ENCODE data around the gene OBSCN.

OBSCN gene

GRCh38 chr1:228287541-228288425, 79.9 kb downstream of the OBSCN start:
- DNase-seq (ENCODE audit: low read depth in 3 of 3) = no peak

- DNase-seq (ENCODE audit: low read depth in 3 of 3) = no peak
These were observed 80.8 kb downstream of the OBSCN start for GRCh38 chr1:228288536-228289238.

GRCh38 chr1:228289239-228289849, 81.5 kb downstream of the OBSCN start:
- no peak for DNase-seq (ENCODE audit: low read depth in 3 of 3)

- no peak for DNase-seq (ENCODE audit: low read depth in 3 of 3)
These were observed 82.4 kb downstream of the OBSCN start for GRCh38 chr1:228289996-228290881.

- DNase-seq (ENCODE audit: low read depth in 3 of 3) = no peak
These were observed 84.2 kb downstream of the OBSCN start for GRCh38 chr1:228291906-228292608.

GRCh38 chr1:228292609-228292911, 84.7 kb downstream of the OBSCN start:
- DNase-seq (ENCODE audit: low read depth in 3 of 3) = no peak

- DNase-seq (ENCODE audit: low read depth in 3 of 3) = no peak
These were observed 85.5 kb downstream of the OBSCN start for GRCh38 chr1:228293393-228293792.

DNA sequence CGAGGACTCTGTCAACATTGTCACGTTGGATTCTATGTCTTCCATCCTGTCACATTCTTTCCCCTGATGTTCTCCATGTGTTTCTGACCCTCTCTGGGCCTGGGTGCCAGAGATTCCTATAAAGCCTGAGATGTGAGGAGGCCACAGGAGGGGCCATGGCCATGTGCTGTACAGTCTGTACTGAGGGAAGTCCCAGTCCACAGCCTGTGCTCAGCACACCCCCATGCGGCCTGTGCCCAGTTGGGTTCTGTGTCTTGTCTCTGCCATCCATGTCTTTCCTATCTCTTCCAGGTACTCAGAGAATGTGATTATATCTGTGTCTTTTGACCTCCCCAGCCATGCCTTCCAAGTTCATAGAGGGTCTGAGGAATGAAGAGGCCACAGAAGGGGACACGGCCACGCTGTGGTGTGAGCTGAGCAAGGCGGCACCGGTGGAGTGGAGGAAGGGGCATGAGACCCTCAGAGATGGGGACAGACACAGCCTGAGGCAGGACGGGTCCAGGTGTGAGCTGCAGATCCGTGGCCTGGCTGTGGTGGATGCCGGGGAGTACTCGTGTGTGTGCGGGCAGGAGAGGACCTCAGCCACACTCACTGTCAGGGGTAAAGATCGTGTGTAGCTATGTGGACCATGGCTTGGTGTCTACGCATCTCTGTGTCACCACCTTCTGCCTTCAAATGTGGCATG, 86.1 kb downstream of the OBSCN start:
- DNase-seq (ENCODE audit: low read depth in 3 of 3) = no peak

GRCh38 chr1:228294717-228295116, 86.9 kb downstream of the OBSCN start:
- DNase-seq (ENCODE audit: low read depth in 3 of 3) = no peak

DNA sequence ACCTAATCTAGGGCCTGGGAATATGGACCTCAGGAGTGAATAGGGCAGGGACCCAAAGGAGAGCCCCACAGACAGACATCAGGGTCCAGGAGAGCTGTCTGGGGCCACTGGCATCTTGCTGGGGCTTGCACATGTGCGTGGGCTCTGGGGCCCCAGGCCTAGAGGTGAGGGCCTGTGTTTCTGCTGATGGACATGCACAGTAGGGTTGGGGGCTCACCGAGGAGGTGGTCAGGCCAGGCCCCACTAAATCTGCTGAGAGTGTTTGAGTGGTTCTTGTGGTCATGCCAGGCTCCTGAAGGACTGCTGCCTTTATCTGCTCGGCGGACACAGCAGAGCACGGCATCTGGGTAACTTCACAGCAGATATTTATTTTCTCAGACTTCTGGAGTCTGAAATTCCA, 87.4 kb downstream of the OBSCN start:
- DNase-seq (ENCODE audit: low read depth in 3 of 3) = no peak

DNA sequence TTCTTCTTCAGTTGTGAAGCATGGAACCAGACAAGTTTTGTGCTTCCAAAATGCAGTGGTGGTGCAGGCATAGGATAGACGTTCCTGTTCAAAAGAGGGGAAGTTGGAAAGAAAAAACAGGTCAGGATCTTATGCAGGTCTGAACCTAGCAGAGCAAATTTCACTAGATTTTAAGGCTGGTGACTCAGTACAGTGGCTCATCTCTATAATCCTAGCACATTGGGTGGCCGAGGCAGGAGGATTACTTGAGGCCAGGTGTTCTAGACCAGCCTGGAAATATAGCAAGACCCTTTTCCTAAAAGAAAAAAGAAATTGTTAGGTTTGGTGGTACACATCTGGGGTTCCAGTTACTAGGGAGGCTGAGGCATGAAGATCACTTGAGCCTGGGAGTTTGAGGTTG, 88.1 kb downstream of the OBSCN start:
- DNase-seq (ENCODE audit: low read depth in 3 of 3) = no peak

- no peak for DNase-seq (ENCODE audit: low read depth in 3 of 3)
These were observed 89.4 kb downstream of the OBSCN start for GRCh38 chr1:228297242-228297641.

GRCh38 chr1:228297822-228298221, 90.0 kb downstream of the OBSCN start:
- DNase-seq (ENCODE audit: low read depth in 3 of 3) = no peak

- DNase-seq (ENCODE audit: low read depth in 3 of 3) = no peak
These were observed 90.6 kb downstream of the OBSCN start for GRCh38 chr1:228298471-228298870.

GRCh38 chr1:228299211-228299610, 91.4 kb downstream of the OBSCN start:
- DNase-seq (ENCODE audit: low read depth in 3 of 3) = no peak

DNA sequence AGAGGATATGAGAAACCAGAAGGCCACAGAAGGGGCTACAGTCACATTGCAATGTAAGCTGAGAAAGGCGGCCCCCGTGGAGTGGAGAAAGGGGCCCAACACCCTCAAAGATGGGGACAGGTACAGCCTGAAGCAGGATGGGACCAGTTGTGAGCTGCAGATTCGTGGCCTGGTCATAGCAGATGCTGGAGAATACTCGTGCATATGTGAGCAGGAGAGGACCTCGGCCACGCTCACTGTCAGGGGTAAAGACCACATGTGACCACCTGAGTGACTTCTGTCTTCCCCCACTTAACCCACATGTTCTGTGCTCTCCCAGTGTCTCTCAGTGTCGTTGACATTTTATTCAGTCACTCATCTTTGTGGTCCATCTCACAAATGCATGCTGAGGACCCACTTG, 92.1 kb downstream of the OBSCN start:
- no peak for DNase-seq (ENCODE audit: low read depth in 3 of 3)

- no peak for DNase-seq (ENCODE audit: low read depth in 3 of 3)
These were observed 94.2 kb downstream of the OBSCN start for GRCh38 chr1:228302086-228302485.

DNA sequence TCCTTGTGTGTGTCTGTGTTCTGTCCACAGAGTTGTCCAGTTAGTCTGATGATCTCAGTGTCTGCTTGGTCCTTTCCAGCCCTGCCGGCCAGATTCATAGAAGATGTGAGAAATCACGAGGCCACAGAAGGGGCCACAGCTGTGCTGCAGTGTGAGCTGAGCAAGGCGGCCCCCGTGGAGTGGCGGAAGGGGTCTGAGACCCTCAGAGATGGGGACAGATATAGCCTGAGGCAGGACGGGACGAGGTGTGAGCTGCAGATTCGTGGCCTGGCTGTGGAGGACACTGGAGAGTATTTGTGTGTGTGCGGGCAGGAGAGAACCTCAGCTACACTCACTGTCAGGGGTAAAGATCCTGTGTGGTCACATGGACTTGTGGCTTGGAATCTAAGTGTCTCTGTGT, 95.8 kb downstream of the OBSCN start:
- DNase-seq (ENCODE audit: low read depth in 3 of 3) = no peak

DNA sequence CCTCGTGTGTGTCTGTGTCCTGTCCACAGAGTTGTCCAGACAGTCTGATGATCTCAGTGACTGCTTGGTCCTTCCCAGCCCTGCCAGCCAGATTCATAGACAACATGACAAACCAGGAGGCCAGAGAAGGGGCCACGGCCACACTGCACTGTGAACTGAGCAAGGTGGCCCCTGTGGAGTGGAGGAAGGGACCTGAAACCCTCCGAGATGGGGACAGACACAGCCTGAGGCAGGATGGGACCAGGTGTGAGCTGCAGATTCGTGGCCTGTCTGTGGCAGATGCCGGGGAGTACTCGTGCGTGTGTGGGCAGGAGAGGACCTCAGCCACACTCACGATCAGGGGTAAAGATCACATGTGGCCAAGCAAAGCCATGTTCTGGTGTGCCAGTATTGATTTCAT, 96.4 kb downstream of the OBSCN start:
- no peak for DNase-seq (ENCODE audit: low read depth in 3 of 3)

- DNase-seq (ENCODE audit: low read depth in 3 of 3) = no peak
These were observed 97.0 kb downstream of the OBSCN start for GRCh38 chr1:228304766-228305395.

All from stimulated activated CD4-positive, alpha-beta T cell treated with anti-CD3 and anti-CD28 coated beads, TNF-alpha, amount 100 ng/mL, for 24 hours (primary cell).